ENCODE results near the gene ZFP36L1.

- TF ChIP-seq, protein P1, sequence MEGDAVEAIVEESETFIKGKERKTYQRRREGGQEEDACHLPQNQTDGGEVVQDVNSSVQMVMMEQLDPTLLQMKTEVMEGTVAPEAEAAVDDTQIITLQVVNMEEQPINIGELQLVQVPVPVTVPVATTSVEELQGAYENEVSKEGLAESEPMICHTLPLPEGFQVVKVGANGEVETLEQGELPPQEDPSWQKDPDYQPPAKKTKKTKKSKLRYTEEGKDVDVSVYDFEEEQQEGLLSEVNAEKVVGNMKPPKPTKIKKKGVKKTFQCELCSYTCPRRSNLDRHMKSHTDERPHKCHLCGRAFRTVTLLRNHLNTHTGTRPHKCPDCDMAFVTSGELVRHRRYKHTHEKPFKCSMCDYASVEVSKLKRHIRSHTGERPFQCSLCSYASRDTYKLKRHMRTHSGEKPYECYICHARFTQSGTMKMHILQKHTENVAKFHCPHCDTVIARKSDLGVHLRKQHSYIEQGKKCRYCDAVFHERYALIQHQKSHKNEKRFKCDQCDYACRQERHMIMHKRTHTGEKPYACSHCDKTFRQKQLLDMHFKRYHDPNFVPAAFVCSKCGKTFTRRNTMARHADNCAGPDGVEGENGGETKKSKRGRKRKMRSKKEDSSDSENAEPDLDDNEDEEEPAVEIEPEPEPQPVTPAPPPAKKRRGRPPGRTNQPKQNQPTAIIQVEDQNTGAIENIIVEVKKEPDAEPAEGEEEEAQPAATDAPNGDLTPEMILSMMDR (IDR thresholded peaks at IDR 0.05; ENCODE audit: low read length) = no peak
- no peak for TF ChIP-seq EZH2 (IDR thresholded peaks at IDR 0.05; ENCODE audit: borderline replicate concordance, low read length)
Measured at GRCh38 chr14:68759937-68760336, 32.9 kb downstream of the ZFP36L1 start.

All from OCI-LY1 (cell line).